HG03135 (cell line): ENCODE results near the gene CXCR5.

Experiments used
- ATAC-seq: cut with Tn5 transposase; IDR thresholded peaks from one replicate; pipeline ENCODE4 v1.9.1; 2021; ENCODE audit warnings: mild to moderate bottlenecking, moderate library complexity; ENCODE audit not compliant: unreplicated experiment

The CXCR5 gene

GRCh38 chr11:118924591-118925585 lies 41.2 kb downstream of the CXCR5 start:
- ATAC-seq, result no peak

GRCh38 chr11:118927554-118928100 lies 43.9 kb downstream of the CXCR5 start:
- no peak for ATAC-seq

GRCh38 chr11:118928101-118928869 lies 44.6 kb downstream of the CXCR5 start:
- peak; percentile 44 for ATAC-seq

GRCh38 chr11:118928870-118929500 lies 45.3 kb downstream of the CXCR5 start:
- no peak for ATAC-seq

GRCh38 chr11:118929501-118930093 lies 45.9 kb downstream of the CXCR5 start:
- ATAC-seq, result no peak

DNA sequence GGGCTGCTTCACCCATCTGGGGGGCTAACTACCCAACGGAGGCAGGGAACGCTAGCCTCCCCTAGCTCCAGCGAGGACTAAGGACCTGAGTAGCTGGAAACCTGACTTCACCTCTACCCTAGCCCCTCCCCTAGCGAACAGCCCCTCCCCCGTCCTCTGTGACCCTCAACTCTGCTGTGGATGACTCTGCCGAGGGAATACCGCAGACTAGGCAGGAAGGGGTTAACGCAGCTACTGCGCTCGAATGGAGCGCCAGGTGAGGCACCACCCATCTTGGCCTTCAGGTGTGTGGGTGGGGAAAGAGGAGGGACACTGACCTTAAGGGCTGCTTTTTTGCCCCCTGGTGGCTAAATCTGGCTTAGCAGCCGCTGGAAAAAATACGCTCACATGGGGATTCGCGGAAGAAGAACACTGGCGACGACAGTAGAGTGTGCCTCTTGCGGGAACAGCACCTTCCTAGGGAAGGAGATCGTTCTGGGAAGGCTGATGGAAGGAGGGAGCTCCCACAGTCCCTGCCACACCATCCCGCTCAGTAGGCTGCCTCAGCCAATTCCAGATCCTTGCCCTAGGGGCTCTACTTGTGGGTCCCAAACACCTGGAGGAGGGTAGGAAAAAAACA lies 46.5 kb downstream of the CXCR5 start:
- ATAC-seq, result no peak

DNA sequence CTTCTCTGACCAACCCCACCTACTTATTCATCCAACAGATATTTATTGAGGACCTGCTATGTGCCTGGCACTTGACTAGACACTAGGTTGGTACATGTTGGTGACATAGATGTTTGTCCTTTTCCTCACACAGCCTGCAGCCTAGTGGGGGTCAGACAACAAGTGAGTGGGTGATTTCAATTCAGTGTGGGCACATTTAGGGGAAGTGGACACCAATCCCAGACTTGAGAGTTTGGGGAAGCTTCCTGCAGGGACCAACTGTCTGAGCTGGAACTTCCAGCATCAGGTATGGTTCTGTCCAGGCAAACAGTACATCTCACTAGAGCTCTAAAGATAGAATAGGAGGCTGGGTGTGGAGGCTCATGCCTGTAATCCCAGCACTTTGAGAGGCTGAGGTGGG lies 47.9 kb downstream of the CXCR5 start:
- no peak for ATAC-seq

DNA sequence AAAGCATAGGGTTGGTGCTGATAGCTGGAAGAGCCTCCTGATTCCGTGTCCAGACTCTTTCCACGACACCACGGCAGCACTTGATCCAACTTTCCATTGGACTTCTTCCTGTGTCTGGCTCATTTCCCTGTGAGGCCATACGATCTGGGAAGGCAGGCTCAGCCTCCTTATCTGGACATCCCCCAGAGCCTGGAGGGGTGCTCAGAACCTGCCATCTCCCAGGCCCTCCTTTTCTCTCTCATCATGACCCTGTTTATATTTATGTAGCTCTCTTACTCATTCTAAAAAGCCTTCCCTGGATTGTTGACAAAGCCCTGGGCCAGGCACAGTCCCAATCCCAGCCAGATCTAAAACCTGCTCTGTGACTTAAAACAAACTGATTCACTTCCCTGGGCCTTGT lies 49.8 kb downstream of the CXCR5 start:
- ATAC-seq, result no peak

GRCh38 chr11:118935376-118935775 lies 51.7 kb downstream of the CXCR5 start:
- ATAC-seq, result no peak

GRCh38 chr11:118938491-118939403 lies 55.1 kb downstream of the CXCR5 start:
- no peak for ATAC-seq

GRCh38 chr11:118939404-118939915 lies 55.8 kb downstream of the CXCR5 start:
- no peak for ATAC-seq

GRCh38 chr11:118939953-118940598 lies 56.4 kb downstream of the CXCR5 start:
- ATAC-seq, result no peak

GRCh38 chr11:118947091-118947490 lies 63.4 kb downstream of the CXCR5 start:
- no peak for ATAC-seq
